NCI-H1092 (cell line): ENCODE measurements around the gene FRA10AC1.
A peak's percentile ranks its signal among the peaks of the same experiment; 100 is the strongest.

Experiments
- DNase-seq: peaks from one replicate; lab custom pipeline; 2025; lab: John Stamatoyannopoulos, UW

Gene FRA10AC1, protein sequence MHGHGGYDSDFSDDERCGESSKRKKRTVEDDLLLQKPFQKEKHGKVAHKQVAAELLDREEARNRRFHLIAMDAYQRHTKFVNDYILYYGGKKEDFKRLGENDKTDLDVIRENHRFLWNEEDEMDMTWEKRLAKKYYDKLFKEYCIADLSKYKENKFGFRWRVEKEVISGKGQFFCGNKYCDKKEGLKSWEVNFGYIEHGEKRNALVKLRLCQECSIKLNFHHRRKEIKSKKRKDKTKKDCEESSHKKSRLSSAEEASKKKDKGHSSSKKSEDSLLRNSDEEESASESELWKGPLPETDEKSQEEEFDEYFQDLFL

DNA sequence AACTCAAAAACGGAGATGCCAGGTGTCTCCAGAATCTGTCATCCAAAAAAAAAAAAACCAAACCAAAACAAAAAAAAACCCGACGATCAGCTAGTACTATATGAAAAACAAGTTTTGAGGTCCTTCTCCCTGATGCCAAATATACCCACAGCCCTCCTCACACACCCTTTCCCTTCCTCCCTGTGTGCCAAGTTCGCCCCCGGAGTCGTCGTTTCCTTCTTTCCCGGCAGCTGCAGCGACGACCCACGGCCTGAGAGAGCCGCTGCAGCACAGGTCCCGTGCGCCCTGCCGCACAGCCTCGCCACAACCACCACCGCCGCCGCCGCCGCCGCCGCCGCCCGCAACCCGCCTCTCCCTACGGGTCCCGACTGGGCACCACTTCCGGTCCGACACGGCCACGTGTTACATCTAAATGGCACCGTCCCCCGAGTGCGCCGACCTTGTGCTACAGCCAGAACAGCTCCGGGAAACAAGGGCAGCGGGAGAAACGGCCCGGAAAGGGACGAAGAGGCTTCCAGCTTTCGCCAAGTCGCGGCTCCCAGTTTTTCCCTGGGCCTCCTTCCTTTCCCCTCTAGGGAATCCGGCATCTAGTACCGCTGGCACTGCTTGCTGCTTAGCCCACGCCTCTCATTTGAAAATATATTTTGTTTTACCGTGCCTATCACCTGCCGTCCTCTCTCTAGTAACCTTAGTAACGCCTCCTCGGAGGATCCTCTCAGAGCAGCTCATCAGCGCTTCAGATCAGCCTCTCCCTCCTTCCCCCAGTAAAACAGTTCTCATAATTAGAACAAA is at the start of gene FRA10AC1:
TSS of gene FRA10AC1 (minus strand) at position 383 of the 792 bp plus-strand sequence. CDS start 2,486 bp downstream, outside the sequence.
- peak; percentile 92 for DNase-seq

DNA sequence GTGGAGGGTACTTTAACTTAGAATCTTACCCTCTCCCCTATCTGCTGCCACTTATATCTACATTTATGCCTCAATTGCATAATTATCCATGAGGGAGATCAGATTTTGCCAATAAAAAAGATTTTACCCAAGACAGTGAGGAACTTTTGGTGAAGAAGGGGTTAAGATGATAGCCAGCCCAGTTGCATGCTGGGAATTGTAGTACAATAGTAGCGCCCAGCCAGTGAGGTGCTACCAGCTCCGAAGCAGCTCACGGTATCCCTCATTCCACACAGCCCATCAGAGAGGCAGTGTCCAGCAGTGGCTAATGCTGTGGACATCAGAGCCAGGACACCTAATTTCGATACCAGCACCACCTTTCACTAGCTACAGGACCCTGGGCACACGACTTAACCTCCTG is 49.4 kb upstream of the FRA10AC1 start:
- DNase-seq: no peak

DNA sequence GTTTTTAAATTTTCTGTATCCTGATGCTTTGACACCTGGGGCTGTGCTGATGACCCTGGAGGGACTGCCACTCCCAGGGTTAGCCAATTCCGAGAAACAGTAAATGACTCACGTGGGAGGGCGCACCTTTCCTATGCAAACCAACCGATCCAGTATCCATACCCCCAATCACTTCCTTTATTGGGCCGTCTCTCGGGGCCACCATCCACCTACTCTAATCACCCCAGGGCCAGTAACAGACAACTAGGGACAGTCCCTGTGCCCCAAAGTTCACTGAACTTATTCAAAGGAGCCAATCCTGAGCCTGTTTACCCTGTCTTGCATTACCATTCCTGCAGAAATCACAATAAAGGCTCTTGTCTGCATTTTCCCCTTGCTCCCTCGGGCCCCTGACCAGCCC is 48.7 kb upstream of the FRA10AC1 start:
- no peak for DNase-seq

DNA sequence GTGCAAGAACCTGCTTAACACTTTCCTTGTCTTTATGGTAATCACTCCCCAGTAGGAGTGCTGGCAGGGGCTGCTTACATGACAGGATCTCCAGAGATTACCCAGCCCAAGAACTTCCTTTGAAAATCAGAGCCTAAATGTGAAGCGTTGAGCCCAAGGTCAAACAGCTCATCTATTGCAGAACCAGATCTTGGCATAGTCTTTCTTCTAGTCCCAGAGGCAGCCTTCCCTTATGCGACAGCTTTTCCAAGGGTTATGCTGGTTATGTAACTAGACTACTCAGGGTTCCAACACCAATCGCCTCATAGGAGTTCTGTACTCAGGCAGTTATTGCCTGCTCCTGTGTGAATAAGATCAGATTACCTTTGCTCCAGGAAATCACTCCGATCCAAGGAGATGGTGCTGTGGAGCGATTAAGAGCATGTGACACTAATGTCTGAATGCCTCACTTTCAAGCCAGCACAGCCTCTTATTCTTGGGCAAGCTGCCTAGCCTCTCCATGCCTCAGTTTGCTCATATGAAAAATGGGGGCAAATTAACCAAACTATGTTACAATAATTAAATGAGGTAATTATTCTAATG is 46.9 kb upstream of the FRA10AC1 start:
- no peak for DNase-seq

DNA sequence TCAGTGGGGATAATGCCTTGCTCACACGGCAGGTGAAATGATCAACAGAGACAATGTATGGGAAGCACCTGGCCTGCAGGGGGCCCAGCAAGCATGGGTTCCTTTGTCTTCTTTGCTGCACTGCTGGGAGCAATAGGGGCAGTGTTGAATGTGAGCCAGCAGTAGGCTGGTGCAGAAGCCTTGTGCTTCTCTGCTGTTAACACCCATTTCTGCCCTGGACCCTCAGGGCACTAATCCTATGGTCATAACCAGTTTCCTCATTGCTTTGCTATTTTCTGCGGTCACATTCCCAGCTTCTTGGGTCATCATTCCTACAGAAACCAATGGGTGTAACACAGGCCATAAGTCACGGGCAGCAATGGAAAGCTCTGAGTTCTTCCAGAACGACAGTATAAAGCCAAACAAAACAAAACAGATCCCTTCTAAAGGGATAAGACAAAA is 44.5 kb upstream of the FRA10AC1 start:
- DNase-seq: no peak

DNA sequence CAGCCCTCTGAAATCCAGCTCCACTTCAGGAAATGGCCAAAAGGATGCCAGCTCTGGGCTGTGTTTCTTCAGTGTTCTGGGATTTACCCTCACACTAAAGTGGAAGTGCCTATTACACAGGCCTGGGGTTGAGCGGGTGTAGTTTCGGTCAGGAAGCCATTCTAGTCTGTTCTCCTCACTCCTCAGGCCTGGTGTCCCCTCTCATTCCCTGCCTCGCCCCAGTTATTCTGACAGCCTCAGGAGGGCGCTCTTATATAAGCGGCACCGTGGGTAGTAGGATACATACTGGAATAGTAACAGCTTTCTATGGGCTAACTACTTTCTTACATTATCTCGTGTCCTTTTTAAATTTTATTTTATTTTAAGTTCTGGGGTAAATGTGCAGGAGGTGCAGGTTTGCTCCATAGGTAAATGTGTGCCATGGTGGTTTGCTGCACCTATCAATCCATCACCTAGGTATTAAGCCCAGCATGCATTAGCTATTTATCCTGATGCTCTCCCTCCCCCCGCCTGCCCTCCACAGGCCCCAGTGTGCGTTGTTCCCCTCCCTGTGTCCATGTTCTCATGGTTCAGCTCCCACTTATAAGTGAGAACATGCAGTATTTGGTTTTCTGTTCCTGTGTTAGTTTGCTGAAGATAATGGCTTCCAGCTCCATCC is 43.1 kb upstream of the FRA10AC1 start:
- no peak for DNase-seq

DNA sequence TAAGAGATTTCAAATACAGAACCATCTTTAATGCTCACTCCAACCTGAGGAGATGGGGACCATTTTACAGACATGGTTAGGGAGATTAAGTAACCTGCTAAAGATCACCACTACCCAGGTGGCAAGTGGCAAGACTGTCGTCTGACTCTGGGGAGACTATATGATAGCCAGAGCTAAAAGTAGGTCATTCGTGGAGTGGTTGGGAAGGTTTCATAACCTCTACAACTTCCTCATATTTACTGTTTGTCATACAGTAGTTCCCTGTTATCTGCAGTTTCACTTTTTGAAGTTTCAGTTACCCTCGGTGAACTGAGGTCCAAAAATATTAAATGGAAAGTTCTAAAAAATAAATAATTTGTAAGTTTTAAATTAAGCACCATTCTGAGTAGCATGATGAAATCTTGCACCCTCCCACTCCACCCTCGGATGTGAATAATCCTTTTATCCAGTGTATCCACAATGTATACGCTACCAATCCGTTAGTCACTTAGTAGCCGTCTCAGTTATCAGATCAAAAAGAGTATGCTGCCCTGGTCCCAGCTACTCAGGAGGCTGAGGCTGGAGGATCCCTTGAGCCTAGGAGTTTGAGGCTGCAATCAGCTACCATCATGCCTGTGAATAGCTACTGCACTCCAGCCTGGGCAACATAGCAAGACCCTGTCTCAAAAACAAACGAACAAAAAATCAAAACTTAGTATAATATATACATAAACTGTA is 40.4 kb upstream of the FRA10AC1 start:
- DNase-seq: no peak

DNA sequence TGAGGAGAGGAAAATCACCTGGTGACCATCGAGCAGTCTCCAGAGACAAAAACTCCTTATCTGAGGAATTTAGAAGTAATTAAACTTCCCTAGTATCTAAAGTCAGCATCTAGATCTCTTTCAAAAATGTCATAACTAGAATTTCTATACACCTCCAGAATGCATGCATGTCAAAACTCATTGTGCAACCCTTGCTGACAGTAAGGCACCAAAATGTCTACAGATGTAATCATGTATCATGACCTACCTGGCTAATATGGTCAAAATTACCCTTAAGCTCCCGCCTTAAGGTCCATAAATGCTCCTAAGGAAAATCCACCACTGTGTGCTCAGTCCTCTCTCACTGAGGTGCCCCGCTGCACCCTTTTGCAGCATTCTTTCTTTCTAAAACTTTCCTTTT is 39.0 kb upstream of the FRA10AC1 start:
- no peak for DNase-seq

DNA sequence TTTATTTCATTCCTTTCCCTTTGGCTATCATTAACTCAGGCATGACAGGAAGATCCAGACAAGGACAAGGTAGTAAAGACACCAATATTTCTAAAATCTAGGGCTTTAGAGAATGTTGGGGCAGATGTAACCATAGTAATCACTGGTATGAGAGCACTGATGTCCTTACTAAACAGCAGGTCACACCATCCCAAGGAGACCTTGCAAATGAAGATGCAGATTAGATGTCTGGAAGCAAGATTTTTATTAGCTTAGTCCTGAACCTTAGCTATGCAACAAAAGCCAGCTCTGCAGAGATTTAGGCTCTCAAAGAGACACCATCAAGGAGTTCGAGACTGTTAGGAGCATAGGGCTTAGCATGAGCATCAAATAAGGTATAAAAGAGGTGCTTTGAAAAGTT is 23.6 kb upstream of the FRA10AC1 start:
- DNase-seq: no peak

DNA sequence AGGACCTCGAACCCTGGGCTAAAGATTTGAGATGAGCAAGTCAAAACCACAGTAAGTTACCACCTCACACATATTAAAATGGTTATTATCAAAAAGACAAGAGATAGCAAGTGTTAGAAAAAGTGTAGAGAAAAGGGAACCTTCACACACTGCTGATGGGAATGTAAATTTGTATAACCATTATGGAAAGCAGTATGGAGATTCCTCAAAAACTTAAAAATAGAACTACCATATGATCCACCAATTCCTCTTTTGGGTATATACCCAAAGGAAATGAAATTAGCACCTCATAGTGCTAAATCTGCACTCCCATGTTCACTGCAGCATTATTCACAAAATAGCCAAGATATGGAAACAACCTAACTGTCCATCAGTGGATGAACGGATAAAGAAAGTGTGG is 20.8 kb upstream of the FRA10AC1 start:
- DNase-seq: no peak

DNA sequence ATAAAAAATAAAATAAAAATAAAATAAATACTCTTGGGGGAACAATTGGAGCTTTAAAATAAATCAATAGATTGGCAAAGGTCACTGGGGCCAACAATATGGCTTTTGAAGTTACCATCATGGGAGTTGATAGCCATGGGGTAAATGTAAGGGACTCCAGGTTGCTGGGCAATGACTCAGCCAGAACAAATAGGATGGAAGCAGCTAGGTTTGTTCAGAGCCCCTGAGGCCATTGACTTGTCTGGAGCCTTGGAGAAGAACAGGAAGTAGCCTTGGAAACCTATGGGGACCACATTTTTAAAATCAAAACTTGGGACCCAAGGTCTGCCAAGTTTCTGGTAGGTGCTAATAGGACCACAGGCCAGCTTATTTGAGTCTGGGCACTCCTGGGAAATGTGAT is 20.2 kb upstream of the FRA10AC1 start:
- DNase-seq: no peak

DNA sequence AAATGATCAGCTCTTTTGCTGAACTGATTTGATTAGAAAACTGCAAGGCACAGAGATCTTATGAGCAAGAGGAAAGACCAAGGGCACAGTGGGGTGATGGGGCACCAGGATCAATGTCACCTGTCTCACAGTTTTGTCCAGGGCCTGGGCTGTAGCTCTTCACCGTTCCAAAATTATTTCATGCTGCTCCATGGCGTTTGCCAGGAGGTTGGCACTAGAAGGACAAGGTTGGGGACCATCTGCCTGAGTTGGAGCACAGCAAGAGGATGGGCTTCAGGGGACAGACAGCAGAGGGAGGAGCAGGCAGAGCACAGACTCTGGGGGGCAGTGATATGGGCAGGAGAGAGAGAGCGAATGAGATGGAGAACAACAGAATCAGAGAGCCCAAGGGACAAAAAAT is 17.5 kb upstream of the FRA10AC1 start:
- no peak for DNase-seq

DNA sequence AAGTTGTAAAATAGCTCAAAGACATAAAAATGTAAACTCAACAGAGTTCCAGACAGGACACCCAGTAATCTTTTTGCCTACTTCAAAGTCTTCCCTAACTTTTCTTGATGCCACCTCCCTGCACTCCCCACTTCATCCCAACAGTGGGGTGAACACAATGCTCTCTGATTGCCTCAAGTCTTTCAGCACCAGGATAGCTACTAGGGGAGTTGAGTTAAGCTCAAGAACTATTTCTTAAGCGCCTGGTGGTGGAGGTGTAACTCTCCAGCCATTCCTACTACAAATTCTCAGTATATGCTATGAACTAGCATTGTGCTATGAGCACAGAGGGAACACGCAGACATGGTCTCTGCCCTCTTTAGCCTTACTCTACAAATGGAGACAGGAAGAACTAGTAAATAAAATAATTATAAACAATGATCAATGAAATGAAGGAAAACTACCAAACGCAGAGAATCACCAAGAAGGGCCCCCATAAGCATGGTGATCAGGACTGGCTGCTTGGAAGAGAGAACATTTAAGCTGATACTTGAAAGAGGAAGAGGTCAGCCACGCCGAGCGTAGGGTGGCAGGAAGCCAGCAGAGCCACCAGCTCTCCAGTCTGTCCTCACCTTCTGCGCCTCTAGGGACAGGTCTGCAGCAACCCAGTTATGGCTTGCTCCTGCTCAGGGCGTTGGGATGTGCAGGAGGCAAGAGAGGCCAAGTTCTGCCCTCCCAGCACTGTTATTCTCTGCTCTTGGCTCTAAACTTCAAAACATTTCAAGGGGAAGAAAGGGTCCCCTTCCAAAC is 16.7 kb upstream of the FRA10AC1 start:
- DNase-seq: no peak

DNA sequence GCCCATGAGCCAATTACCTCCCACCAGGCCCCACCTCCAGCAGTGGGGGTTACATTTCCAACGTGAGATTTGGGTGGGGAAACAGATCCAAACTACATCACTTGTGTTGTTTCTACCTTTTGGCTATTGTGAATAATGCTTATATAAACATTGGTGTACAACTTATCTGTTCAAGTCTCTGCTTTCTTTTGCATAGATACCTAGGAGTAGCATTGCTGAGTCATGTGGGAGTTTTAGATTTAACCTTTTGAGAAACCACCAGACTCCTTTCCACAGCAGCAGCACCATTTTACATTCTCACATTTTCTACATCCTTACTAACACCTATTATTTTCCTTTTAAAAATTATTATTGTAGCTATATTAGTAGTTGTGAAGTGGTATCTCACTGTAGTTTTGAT is 14.4 kb upstream of the FRA10AC1 start:
- no peak for DNase-seq

DNA sequence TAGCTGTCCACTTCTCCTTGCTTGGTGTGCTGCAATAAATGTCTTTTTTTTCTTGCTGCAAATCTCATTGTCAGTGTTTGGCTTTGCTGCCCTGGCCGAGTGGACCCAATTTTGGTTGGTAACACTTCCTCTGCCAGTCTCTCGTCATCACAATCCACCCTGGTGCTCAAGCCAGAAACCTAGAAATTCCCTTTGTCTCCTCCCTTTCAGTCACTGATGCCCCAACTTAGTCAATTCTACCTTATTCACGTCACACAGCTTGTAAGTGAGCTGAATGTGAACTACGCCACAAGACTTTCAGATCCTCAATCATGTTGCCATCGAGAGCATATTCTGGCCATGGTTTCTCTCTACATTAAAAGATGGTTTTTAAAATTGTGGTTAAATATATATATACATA is 13.0 kb upstream of the FRA10AC1 start:
- DNase-seq: no peak

DNA sequence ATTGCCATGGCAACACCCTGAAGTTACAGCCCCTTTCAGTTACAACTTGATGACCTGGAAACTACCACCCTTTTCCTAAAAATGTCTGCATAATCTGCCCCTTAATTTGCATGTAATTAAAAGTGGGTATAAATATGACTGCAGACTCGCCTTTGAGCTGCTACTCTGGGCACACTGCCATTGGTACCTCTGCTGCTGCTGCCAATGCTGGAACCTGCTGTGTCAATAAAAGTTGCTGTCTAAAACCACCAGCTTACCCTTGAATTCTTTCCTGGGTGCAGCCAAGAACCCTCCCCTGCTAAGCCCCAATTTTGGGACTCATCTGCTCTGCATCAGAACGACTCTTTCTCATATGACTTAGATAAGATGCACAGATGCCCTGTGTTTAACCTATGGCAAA is 10.2 kb upstream of the FRA10AC1 start:
- DNase-seq: no peak

DNA sequence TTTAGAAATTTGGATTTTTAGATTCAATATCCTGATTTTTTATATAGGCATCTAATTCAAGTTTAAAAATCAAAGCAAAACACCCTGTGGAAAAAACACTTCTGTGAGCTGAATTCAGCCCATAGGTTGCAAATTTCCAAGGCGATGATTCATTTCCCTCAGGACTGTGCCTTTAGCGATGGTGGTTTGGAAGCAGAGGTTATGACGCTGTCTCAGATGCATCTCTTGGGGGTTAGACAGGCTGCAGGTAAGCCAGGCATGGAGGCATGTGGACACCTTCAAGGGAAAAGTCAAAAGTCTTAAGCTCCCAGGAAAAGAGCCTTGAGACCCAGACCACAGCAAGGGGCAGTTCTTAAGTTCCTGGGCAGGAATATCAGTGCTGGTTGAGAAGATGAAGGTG is 9.5 kb upstream of the FRA10AC1 start:
- DNase-seq: no peak

DNA sequence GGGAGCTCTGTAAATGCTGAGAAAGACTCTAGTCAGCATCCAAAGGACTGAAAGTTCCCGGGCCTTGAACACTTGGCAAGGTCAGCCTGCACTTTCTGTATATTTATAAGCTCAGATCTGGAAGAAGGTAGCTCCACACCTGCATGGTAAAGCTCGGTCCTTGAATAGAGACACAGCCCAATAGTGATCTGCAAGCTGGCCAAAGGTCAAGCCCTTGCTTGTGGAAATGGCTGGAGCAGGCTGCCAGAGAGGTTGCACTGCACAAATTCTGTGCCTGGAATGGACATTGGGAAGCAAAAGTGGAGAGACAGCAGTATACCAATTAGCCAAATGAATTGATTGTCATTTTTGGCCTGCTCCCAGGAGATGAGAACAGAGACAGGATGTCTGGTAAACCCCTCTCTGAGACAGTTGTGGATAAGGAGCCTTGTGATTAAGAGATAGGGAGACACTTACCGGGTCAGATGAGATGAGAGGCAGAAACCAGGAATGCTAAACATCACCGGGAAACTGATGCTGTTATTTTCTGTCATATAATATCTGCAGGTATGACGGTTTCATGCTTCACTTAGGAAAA is 8.0 kb upstream of the FRA10AC1 start:
- no peak for DNase-seq

DNA sequence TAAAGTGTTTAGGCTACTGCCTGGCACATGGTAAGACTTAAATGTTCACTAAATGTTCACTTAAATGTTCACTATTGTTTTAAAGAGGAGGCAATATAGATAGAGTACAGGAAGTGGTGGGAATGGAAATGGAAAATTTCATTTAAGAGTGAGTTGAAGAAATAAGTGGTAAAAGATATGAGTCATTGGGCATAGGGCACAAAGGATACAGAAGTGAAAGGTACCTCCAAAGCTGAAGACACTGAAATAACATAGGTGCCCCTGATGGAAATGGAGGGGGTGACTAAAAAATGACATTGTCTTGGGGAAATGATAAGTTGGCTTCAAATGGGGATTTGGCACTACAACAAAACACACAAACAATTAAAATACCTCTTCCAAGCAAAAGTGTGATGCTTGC is 5.2 kb upstream of the FRA10AC1 start:
- no peak for DNase-seq

DNA sequence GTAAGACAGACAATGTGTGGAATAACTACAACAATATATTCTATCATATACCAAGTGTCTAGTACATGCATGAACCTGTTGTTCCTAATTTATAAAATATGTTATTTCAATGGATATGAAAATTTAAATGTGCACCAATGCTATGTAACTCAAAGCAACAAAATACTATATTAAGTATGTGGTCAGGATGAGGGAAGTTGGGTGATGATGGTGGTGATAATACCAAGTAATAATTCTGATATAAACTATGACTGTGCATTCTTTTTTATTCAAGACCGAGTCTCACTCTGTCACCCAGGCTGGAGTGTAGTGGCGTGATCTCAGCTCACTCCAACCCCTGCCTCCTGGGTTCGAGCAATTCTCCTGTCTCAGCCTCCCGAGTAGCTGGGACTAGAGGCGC is 2.1 kb upstream of the FRA10AC1 start:
- no peak for DNase-seq

DNA sequence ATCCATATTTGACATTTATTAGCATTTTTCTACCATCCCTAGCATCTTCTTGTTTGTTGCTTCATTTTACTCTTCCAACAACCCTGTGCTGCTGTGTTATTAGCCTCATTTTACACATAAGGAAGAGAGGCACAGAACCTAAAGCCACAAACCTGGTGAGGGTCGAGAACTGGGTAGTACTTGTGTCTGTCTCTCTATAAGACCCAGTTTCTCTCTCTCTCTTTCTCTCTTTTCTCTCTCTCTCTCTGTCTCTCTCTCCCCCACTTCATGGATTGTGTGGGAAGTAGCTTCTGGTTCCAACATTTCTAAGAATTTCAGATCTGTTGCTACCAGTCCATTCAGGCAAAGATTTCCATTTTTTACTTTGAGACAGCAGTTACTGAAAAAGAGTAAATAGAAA is 1.4 kb upstream of the FRA10AC1 start:
- no peak for DNase-seq
